ENCODE results near the gene SLC46A3. TPM values are rescaled to one million over a fixed set of nuclear protein-coding genes. Genes with fewer than 3 reads are reported as not detected.
"Not testable (repeated sequence)": the region's sequence is repeated elsewhere in the genome, so short reads cannot be mapped to it uniquely, and the experiment has no call there.

SLC46A3 gene
- total RNA-seq, 1 experiment from 2014 or later: 0.84 TPM

DNA sequence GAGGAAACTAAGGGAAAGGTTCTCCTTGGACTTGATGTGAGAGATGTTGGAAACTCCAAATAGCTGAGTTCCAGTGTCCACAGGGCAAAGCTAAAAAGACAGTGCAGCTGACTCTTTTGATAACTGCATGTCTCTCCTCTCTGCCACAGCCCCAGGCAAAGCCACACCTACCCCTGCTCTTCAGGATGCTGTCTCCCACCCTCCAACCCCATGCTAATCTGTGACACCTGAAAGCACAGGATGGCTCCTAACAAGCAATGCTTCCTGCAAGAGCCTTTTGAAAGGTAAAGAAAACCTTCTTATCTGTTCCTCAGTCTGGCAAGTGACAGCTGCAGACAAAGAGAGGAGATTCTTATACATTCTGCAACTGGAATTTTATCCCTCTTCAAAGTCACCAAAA is 14.5 kb downstream of the SLC46A3 start:
- intact Hi-C loops (cut with micrococcal nuclease): no loop called here
- POLR2A ChIA-PET (ENCODE audit: unreplicated experiment): no interaction called here
- H3F3A ChIP-seq (ENCODE audit: low read length, unreplicated experiment): no peaks in the 10 kb centered on the region
- CTCF ChIA-PET: no interaction called here
- H3K27ac ChIP-seq (ENCODE audit: low read length): no peak overlapping the region
- no peak overlapping the region for H2AFZ ChIP-seq (ENCODE audit: low read length)
- no peaks in the 10 kb centered on the region for H3K79me2 ChIP-seq (ENCODE audit: low read length)
- DNase-seq (no peak), ATAC-seq (no peak)
- BruUV-seq (replicated peaks): no TSS peak
- TF ChIP-seq, protein P1, sequence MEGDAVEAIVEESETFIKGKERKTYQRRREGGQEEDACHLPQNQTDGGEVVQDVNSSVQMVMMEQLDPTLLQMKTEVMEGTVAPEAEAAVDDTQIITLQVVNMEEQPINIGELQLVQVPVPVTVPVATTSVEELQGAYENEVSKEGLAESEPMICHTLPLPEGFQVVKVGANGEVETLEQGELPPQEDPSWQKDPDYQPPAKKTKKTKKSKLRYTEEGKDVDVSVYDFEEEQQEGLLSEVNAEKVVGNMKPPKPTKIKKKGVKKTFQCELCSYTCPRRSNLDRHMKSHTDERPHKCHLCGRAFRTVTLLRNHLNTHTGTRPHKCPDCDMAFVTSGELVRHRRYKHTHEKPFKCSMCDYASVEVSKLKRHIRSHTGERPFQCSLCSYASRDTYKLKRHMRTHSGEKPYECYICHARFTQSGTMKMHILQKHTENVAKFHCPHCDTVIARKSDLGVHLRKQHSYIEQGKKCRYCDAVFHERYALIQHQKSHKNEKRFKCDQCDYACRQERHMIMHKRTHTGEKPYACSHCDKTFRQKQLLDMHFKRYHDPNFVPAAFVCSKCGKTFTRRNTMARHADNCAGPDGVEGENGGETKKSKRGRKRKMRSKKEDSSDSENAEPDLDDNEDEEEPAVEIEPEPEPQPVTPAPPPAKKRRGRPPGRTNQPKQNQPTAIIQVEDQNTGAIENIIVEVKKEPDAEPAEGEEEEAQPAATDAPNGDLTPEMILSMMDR (conservative IDR thresholded peaks at IDR 0.05; ENCODE audit: low read depth, low read length): no peak
- TF ChIP-seq EZH2 (IDR thresholded peaks at IDR 0.05; ENCODE audit: low read length, unreplicated experiment) (no peak), EZH2phosphoT487 (IDR thresholded peaks at IDR 0.05; ENCODE audit: borderline replicate concordance, low read length) (no peak)
- no peak overlapping the region for H3K4me3 ChIP-seq (ENCODE audit: low read length)
- H3K36me3 ChIP-seq (ENCODE audit: low read depth, low read length): no peaks in the 10 kb centered on the region
- H4K20me1 ChIP-seq (ENCODE audit: low read length): no peaks in the 10 kb centered on the region
- no peaks in the 10 kb centered on the region for H3K27me3 ChIP-seq (ENCODE audit: low read length)
- H3K4me1 ChIP-seq (ENCODE audit: insufficient read depth, low read length): peaks cover 9% of the 10 kb centered on the region
- no peak overlapping the region for H3K4me2 ChIP-seq (ENCODE audit: low read length)
- no peak overlapping the region for H3K9ac ChIP-seq (ENCODE audit: low read length)
- no peaks in the 10 kb centered on the region for H3K9me2 ChIP-seq (replicated peaks; ENCODE audit: low read length)
- H3K9me3 ChIP-seq (ENCODE audit: low read length): no peaks in the 10 kb centered on the region

DNA sequence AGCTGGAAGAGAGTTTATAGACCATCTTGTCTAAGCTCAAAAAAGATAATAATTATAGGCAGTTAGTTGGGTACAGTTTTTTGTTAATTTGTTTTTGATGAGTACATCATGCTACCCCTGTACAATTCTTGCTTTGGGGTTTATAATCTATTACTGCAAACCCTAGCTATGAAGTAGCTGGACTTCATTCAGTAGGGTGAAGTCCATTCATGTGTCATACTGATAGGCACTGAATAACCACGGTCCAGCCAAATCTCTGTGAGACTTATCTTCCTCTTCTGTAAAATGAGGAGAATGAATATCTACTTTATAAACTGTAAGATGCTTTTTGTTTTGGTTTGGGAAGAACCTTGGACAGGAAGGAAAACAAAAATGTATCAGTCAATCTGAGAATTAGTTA is 19.5 kb downstream of the SLC46A3 start:
- H2AFZ ChIP-seq (ENCODE audit: low read length): no peak overlapping the region
- no peaks in the 10 kb centered on the region for H4K20me1 ChIP-seq (ENCODE audit: low read length)
- DNase-seq (no peak), ATAC-seq (no peak)
- POLR2A ChIA-PET (ENCODE audit: unreplicated experiment): no interaction called here
- H3K27me3 ChIP-seq (ENCODE audit: low read length): no peaks in the 10 kb centered on the region
- no TSS peak for BruUV-seq (replicated peaks)
- H3K9me2 ChIP-seq (replicated peaks; ENCODE audit: low read length): no peaks in the 10 kb centered on the region
- no peak for TF ChIP-seq EZH2phosphoT487 (IDR thresholded peaks at IDR 0.05; ENCODE audit: borderline replicate concordance, low read length)
- no peak for TF ChIP-seq EZH2 (IDR thresholded peaks at IDR 0.05; ENCODE audit: low read length, unreplicated experiment)
- TF ChIP-seq, protein P1 (conservative IDR thresholded peaks at IDR 0.05; ENCODE audit: low read depth, low read length): no peak
- intact Hi-C loops (cut with micrococcal nuclease): no loop called here
- H3F3A ChIP-seq (ENCODE audit: low read length, unreplicated experiment): peaks cover 5% of the 10 kb centered on the region
- H3K36me3 ChIP-seq (ENCODE audit: low read depth, low read length): no peaks in the 10 kb centered on the region
- CTCF ChIA-PET: no interaction called here
- H3K79me2 ChIP-seq (ENCODE audit: low read length): no peaks in the 10 kb centered on the region
- H3K27ac ChIP-seq (ENCODE audit: low read length): no peak overlapping the region
- H3K4me3 ChIP-seq (ENCODE audit: low read length): no peak overlapping the region
- no peak overlapping the region for H3K9ac ChIP-seq (ENCODE audit: low read length)
- no peak overlapping the region for H3K4me2 ChIP-seq (ENCODE audit: low read length)
- peaks cover 18% of the 10 kb centered on the region for H3K4me1 ChIP-seq (ENCODE audit: insufficient read depth, low read length)
- H3K9me3 ChIP-seq (ENCODE audit: low read length): no peaks in the 10 kb centered on the region

DNA sequence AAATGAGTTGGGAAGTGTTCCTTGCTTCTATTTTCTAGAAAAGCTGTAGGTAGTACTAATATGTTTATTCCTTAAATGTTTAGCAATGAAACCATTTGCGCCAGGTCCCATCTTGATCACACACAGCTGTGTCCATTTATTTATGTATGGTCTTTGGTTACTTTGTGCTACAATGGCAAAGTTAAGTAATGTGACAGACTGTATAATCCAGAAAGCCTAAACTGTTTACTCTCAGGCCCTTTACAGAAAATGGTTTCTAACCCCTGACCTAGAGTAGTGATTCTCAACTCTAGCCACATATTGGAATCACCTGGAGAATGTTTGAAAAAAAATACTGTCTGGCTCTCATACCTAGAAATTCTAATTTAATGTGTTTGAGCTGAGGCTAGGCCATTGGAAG is 21.3 kb downstream of the SLC46A3 start:
- H2AFZ ChIP-seq (ENCODE audit: low read length): peak overlapping the region; percentile 25; the same call in 1 of the 2 replicates
- no peaks in the 10 kb centered on the region for H3K9me3 ChIP-seq (ENCODE audit: low read length)
- no peaks in the 10 kb centered on the region for H3K9me2 ChIP-seq (replicated peaks; ENCODE audit: low read length)
- peaks cover 29% of the 10 kb centered on the region for H3K4me1 ChIP-seq (ENCODE audit: insufficient read depth, low read length)
- H3K9ac ChIP-seq (ENCODE audit: low read length): peak overlapping the region; percentile 27
- peak; percentile 10 for ATAC-seq
- no peaks in the 10 kb centered on the region for H3K27me3 ChIP-seq (ENCODE audit: low read length)
- no peaks in the 10 kb centered on the region for H3K79me2 ChIP-seq (ENCODE audit: low read length)
- peaks cover 5% of the 10 kb centered on the region for H3F3A ChIP-seq (ENCODE audit: low read length, unreplicated experiment)
- no peak for DNase-seq
- no peaks in the 10 kb centered on the region for H3K36me3 ChIP-seq (ENCODE audit: low read depth, low read length)
- peak overlapping the region; percentile 80 for H3K27ac ChIP-seq (ENCODE audit: low read length)
- no peaks in the 10 kb centered on the region for H4K20me1 ChIP-seq (ENCODE audit: low read length)
- POLR2A ChIA-PET (ENCODE audit: unreplicated experiment): no interaction called here
- H3K4me3 ChIP-seq (ENCODE audit: low read length): no peak overlapping the region
- CTCF ChIA-PET: no interaction called here
- no TSS peak for BruUV-seq (replicated peaks)
- peak overlapping the region; percentile 69 for H3K4me2 ChIP-seq (ENCODE audit: low read length)
- intact Hi-C loops (cut with micrococcal nuclease): no loop called here
- TF ChIP-seq, protein P1 (conservative IDR thresholded peaks at IDR 0.05; ENCODE audit: low read depth, low read length): no peak
- TF ChIP-seq EZH2 (IDR thresholded peaks at IDR 0.05; ENCODE audit: low read length, unreplicated experiment) (no peak), EZH2phosphoT487 (IDR thresholded peaks at IDR 0.05; ENCODE audit: borderline replicate concordance, low read length) (no peak)

DNA sequence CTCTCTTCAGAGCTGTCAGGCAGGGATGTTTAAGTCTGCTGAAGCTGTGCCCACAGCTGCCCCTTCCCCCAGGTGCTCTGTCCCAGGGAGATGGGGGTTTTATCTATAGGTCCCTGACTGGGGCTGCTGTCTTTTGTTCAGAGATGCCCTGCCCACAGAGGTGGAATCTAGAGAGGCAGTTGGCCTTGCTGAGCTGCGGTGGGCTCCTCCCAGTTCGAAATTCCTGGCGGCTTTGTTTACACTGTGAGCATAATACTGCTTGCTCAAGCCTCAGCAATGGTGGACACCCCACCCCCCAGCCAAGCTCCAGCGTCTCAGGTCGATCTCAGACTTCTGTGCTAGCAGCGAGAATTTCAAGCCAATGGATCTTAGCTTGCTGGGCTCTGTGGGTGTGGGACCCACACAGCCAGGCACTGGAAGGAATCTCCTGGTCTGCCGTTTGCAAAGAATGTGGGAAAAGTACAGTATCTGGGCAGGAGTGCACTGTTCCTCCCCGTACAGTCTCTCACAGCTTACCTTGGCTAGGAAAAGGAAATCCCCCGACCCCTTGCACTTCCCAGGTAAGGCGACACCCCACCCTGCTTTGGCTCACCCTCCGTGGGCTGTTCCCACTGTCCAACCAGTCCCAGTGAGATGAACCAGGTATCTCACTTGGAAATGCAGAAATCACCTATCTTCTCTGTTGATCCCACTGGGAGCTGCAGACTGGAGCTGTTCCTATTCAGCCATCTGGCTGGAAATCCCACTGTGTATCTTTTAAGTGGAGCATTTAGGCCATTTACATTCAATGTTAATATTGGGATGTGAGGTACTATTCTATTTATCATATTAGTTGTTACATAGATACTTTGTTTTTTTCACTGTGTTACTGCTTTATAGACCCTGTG is 24.9 kb downstream of the SLC46A3 start:
- Histone ChIP-seq H3K4me2 (ENCODE audit: low read length) (peak overlapping the region; percentile 76), H2AFZ (ENCODE audit: low read length) (peak overlapping the region; percentile 71), H3K4me1 (ENCODE audit: insufficient read depth, low read length) (peaks cover 29% of the 10 kb centered on the region), H3K4me3 (ENCODE audit: low read length) (peak overlapping the region; percentile 54), H3K9ac (ENCODE audit: low read length) (peak overlapping the region; percentile 28), H3K27ac (ENCODE audit: low read length) (peak overlapping the region; percentile 15; the same call in 1 of the 2 replicates)
- ATAC-seq: peak; percentile 88
- H3K79me2 ChIP-seq (ENCODE audit: low read length); BruUV-seq (replicated peaks); H3K9me3 ChIP-seq (ENCODE audit: low read length); H3K9me2 ChIP-seq (replicated peaks; ENCODE audit: low read length); H3K27me3 ChIP-seq (ENCODE audit: low read length); H3F3A ChIP-seq (ENCODE audit: low read length, unreplicated experiment); CTCF ChIA-PET; H4K20me1 ChIP-seq (ENCODE audit: low read length); intact Hi-C loops (cut with micrococcal nuclease); H3K36me3 ChIP-seq (ENCODE audit: low read depth, low read length): not testable (repeated sequence)
- POLR2A ChIA-PET (ENCODE audit: unreplicated experiment): interaction anchor here (0.5 to 0.7 kb wide), 2 partner anchors 16 to 19 kb away, joined by 3 read pairs; no protein-coding TSS in a partner anchor
- peak; percentile 76 for DNase-seq

All from PC-3 (cell line).